Ovary (tissue), 3 donors: ENCODE measurements around the gene PFKFB2.

ENCODE experiments used
- EP300 ChIP-seq: sonication (generic); formaldehyde crosslinking; IDR thresholded peaks from one replicate; pipeline ENCODE4 v1.6.1; 2017; ENCODE audit warnings: antibody characterized with exemption
- POLR2A ChIP-seq: fragments of 450-650 bp; IDR thresholded peaks from one replicate; pipeline ENCODE4 v1.6.1; 2017; ENCODE audit warnings: antibody characterized with exemption, mild to moderate bottlenecking, moderate library complexity
- TF ChIP-seq, protein P1 (sequence below), 3 donors: fragments of 450-650 bp in 2 of 3; fragments of 200-600 bp in 1 of 3; IDR thresholded peaks; one replicate each; pipeline versions ENCODE4 v1.5.1 to v1.8.0; 2016 to 2022; ENCODE audit warnings: antibody characterized with exemption in 3 of 3, mild to moderate bottlenecking in 1 of 3
- donor health status: DM: no; HTN: no; CAD: no.

DNA sequence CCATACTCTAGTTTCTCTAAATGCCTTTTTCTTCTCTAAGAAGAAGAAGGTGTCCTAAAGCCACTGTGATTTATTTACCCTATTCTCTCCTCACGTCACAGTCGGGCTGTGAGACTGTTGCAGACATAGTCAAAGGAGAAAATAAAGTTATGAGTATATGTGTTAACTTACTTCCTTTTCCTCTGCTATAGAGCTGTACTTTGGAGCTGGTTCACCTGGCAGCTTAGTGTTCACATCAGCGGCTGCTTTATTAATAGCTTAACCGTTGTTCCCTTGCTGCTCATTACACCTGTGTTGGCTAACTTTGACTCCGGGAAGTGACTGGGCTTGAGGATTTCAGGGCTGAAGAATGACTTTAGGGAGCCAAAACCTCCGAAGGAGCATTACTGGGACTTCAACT, 3.6 kb downstream of the PFKFB2 start:
- TF ChIP-seq, protein P1, sequence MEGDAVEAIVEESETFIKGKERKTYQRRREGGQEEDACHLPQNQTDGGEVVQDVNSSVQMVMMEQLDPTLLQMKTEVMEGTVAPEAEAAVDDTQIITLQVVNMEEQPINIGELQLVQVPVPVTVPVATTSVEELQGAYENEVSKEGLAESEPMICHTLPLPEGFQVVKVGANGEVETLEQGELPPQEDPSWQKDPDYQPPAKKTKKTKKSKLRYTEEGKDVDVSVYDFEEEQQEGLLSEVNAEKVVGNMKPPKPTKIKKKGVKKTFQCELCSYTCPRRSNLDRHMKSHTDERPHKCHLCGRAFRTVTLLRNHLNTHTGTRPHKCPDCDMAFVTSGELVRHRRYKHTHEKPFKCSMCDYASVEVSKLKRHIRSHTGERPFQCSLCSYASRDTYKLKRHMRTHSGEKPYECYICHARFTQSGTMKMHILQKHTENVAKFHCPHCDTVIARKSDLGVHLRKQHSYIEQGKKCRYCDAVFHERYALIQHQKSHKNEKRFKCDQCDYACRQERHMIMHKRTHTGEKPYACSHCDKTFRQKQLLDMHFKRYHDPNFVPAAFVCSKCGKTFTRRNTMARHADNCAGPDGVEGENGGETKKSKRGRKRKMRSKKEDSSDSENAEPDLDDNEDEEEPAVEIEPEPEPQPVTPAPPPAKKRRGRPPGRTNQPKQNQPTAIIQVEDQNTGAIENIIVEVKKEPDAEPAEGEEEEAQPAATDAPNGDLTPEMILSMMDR (IDR thresholded peaks at IDR 0.05): no peak
- no peak for TF ChIP-seq EP300
- TF ChIP-seq POLR2A: no peak
